K562 (cell line): Measurements from ENCODE around the gene NTNG1. TPM values are rescaled to one million over a fixed set of nuclear protein-coding genes. Genes with fewer than 3 reads are reported as not detected.

ENCODE experiments used
- ATAC-seq: fragments of 200-7000 bp; cut with Tn5 transposase; 3 replicates; pipeline ENCODE4 v1.9.1; 2020; ENCODE audit warnings: moderate library complexity
- BruUV-seq: library from RNA; stranded (reverse); fragments of 400-500 nt; replicated peaks from 2 replicates; lab custom pipeline; 2021; lab: Mats Ljungman, UMichigan
- CTCF ChIA-PET: fragments of 300-600 bp; formaldehyde crosslinking; extraction: SDS; loops from one replicate; lab custom pipeline; 2021; ENCODE audit warnings: low intra/inter-chr PET ratio; lab: Yijun Ruan, JAX
- POLR2A ChIA-PET: fragments of 300-600, 350-650 bp; sonication (Branson Sonifier 250); formaldehyde crosslinking; extraction: SDS; loops from one replicate; lab custom pipeline; 2021; ENCODE audit warnings: antibody characterized with exemption, inconsistent platforms; lab: Yijun Ruan, JAX
- DNase-seq, 4 experiments: peaks; one replicate each; pipeline versions ENCODE4 v3.0.0 to v3.0.0-alpha.2; 2011 to 2018; ENCODE audit warnings: low spot score in 3 of 4, mixed read lengths in 3 of 4; ENCODE audit errors: extremely low read depth in 1 of 4
- FAIRE-seq: peaks from 2 replicates; lab custom pipeline; 2011; peaks lifted over from hg19 to GRCh38; lab: Jason Lieb, UNC
- H2AFZ ChIP-seq: 2 replicates; pipeline ENCODE4 v1.6.0; 2011; ENCODE audit warnings: low read depth, low read length, control low read depth, inconsistent platforms
- H3K27ac ChIP-seq: fragments of 200-600 bp; 3 replicates; pipeline ENCODE4 v1.8.0; 2011; ENCODE audit warnings: low read depth, mild to moderate bottlenecking, control low read depth, inconsistent platforms, low read length, moderate library complexity, mixed read lengths; ENCODE audit errors: extremely low read depth
- H3K27me3 ChIP-seq, 2 experiments: fragments of 300-600 bp in 1 of 2; 2 replicates in 1 of 2; 3 replicates in 1 of 2; pipeline versions ENCODE4 v1.6.0 to v1.8.0; 2011; ENCODE audit warnings: inconsistent platforms in 2 of 2, low read length in 2 of 2, mild to moderate bottlenecking in 1 of 2, mixed read lengths in 1 of 2, moderate library complexity in 1 of 2; ENCODE audit not compliant: control insufficient read depth in 2 of 2, insufficient read depth in 2 of 2
- H3K36me3 ChIP-seq: fragments of 300-600 bp; 3 replicates; pipeline ENCODE4 v1.8.0; 2011; ENCODE audit warnings: mild to moderate bottlenecking, low read length, inconsistent platforms; ENCODE audit not compliant: control insufficient read depth, insufficient read depth
- H3K4me1 ChIP-seq, 2 experiments: fragments of 200-600 bp in 1 of 2; replicated peaks in 1 of 2; 2 replicates in 1 of 2; 3 replicates in 1 of 2; pipeline versions ENCODE4 v1.5.1 to v1.8.0; 2011; ENCODE audit warnings: inconsistent platforms in 2 of 2, low read length in 2 of 2, mild to moderate bottlenecking in 1 of 2, mixed read lengths in 1 of 2, moderate library complexity in 1 of 2; ENCODE audit not compliant: control insufficient read depth in 2 of 2, insufficient read depth in 2 of 2
- H3K4me2 ChIP-seq: 2 replicates; pipeline ENCODE4 v1.6.1; 2011; ENCODE audit warnings: low read length, control low read depth, inconsistent platforms, mixed read lengths; ENCODE audit not compliant: insufficient read depth
- H3K4me3 ChIP-seq: fragments of 200-600 bp; sonication (generic), shearing (Covaris generic); 2 replicates; pipeline ENCODE4 v1.5.1; 2016; ENCODE audit warnings: control low read depth, inconsistent platforms
- H3K79me2 ChIP-seq: fragments of 200-600 bp; 3 replicates; pipeline ENCODE4 v1.8.0; 2011; ENCODE audit warnings: low read length, inconsistent platforms; ENCODE audit not compliant: control insufficient read depth, insufficient read depth
- H3K9ac ChIP-seq, 2 experiments: 2 replicates each; pipeline versions ENCODE4 v1.6.0 to v1.6.1; 2011; ENCODE audit warnings: low read depth in 2 of 2, low read length in 2 of 2, control low read depth in 1 of 2, inconsistent platforms in 1 of 2, mild to moderate bottlenecking in 1 of 2, mixed read lengths in 1 of 2; ENCODE audit not compliant: insufficient read depth in 1 of 2
- H3K9me1 ChIP-seq: one replicate; pipeline ENCODE4 v1.6.0; 2011; ENCODE audit warnings: inconsistent platforms, mild to moderate bottlenecking, low read length, moderate library complexity; ENCODE audit not compliant: control insufficient read depth, insufficient read depth
- H3K9me3 ChIP-seq: replicated peaks from 2 replicates; pipeline ENCODE4 v1.5.1; 2011; ENCODE audit warnings: low read depth, low read length, inconsistent platforms; ENCODE audit not compliant: control insufficient read depth, insufficient read depth
- H4K20me1 ChIP-seq: replicated peaks from 2 replicates; pipeline ENCODE4 v1.6.1; 2011; ENCODE audit warnings: low read length, inconsistent platforms, mixed read lengths; ENCODE audit not compliant: control insufficient read depth, insufficient read depth
- CBX8 ChIP-seq: fragments of 200-600 bp; sonication (generic); IDR thresholded peaks from 2 replicates; pipeline ENCODE4 v1.6.1; 2012; ENCODE audit warnings: borderline replicate concordance, mixed run types, low read depth, mild to moderate bottlenecking, moderate library complexity, mixed read lengths, low read length, control low read depth, inconsistent platforms; ENCODE audit not compliant: poor library complexity, severe bottlenecking; ENCODE audit errors: extremely low read depth
- CHD4 ChIP-seq: fragments of 200-600 bp; sonication (generic); IDR thresholded peaks from 3 replicates; pipeline ENCODE4 v1.6.1; 2012; ENCODE audit warnings: low read depth, mild to moderate bottlenecking, mixed read lengths, low read length, inconsistent platforms; ENCODE audit not compliant: insufficient read depth, insufficient replicate concordance, poor library complexity, severe bottlenecking
- DDX20 ChIP-seq: fragments of 450-650 bp; IDR thresholded peaks from 2 replicates; pipeline ENCODE4 v1.6.1; 2016; ENCODE audit warnings: missing genetic modification characterization, low read depth, mild to moderate bottlenecking, missing compliant biosample characterization, moderate library complexity
- GTF2F1 ChIP-seq: IDR thresholded peaks from 2 replicates; pipeline ENCODE4 v1.6.1; 2011; ENCODE audit warnings: low read depth, low read length, improper control_type of control experiment
- MED1 ChIP-seq: sonication (generic); formaldehyde crosslinking; IDR thresholded peaks from 2 replicates; pipeline ENCODE4 v1.8.1; 2023; ENCODE audit warnings: missing genetic modification reagents, borderline replicate concordance
- MEF2D ChIP-seq: conservative IDR thresholded peaks from 2 replicates; pipeline ENCODE4 v1.6.1; 2016; ENCODE audit warnings: low read depth, missing genetic modification characterization, missing compliant biosample characterization
- RBM39 ChIP-seq: fragments of 200-400 bp; formaldehyde crosslinking; optimal IDR thresholded peaks from 2 replicates; pipeline ENCODE3; 2018; ENCODE audit warnings: low read depth, low read length
- RFX7 ChIP-seq: fragments of 250-450 bp; sonication (Bioruptor Pico); IDR thresholded peaks from 2 replicates; pipeline ENCODE4 v1.5.1; 2021; ENCODE audit warnings: mild to moderate bottlenecking
- SETDB1 ChIP-seq: IDR thresholded peaks from one replicate; pipeline ENCODE4 v1.6.1; 2012; ENCODE audit warnings: low read length, control low read depth, inconsistent platforms
- SNIP1 ChIP-seq: fragments of 450-650 bp; IDR thresholded peaks from 2 replicates; pipeline ENCODE4 v1.7.1; 2017; ENCODE audit warnings: low read depth, mild to moderate bottlenecking
- TRIM28 ChIP-seq: fragments of 450-650 bp; IDR thresholded peaks from 2 replicates; pipeline ENCODE4 v1.6.1; 2017
- ZNF175 ChIP-seq: fragments of 200-800 bp; sonication (Bioruptor generic); IDR thresholded peaks from 2 replicates; pipeline ENCODE4 v1.6.1; 2016; ENCODE audit warnings: low read depth, mild to moderate bottlenecking, missing genetic modification characterization, missing compliant biosample characterization
- ZNF24 ChIP-seq: fragments of 450-650 bp; IDR thresholded peaks from 2 replicates; pipeline ENCODE4 v1.6.1; 2016
- ZNF551 ChIP-seq: fragments of 250-450 bp; sonication (Bioruptor Pico); IDR thresholded peaks from 2 replicates; pipeline ENCODE4 v1.5.0; 2021; ENCODE audit warnings: mild to moderate bottlenecking, moderate library complexity
- ZNF561 ChIP-seq: fragments of 450-650 bp; formaldehyde crosslinking; conservative IDR thresholded peaks from 2 replicates; pipeline ENCODE4 v1.4.0; 2020; ENCODE audit warnings: mild to moderate bottlenecking, moderate library complexity
- ZNF79 ChIP-seq: fragments of 250-450 bp; sonication (Bioruptor Pico); IDR thresholded peaks from 2 replicates; pipeline ENCODE4 v1.4.0; 2020; ENCODE audit warnings: low read depth, mild to moderate bottlenecking, moderate library complexity
- ZNF830 ChIP-seq: fragments of 250-450 bp; sonication (Bioruptor Pico); IDR thresholded peaks from 2 replicates; pipeline ENCODE4 v1.5.0; 2021; ENCODE audit warnings: mild to moderate bottlenecking
- WGBS: fragments of 100-300 bp; shearing (Covaris generic); methylation state at CpG from one replicate; pipeline ENCODE4 v1.1.6; 2016; ENCODE audit warnings: low coverage, mixed read lengths; ENCODE audit not compliant: insufficient coverage; ENCODE audit errors: missing lambda C conversion rate; 5-methylcytosine and 5-hydroxymethylcytosine counted together
- in situ Hi-C: fragments of 300-500 bp; cut with MboI; formaldehyde crosslinking; loops from 4 replicates; pipeline ENCODE4 v1.15.0; 2018; ENCODE audit warnings: inconsistent platforms, mixed read lengths
- intact Hi-C: fragments of 100-400 bp; cut with micrococcal nuclease; formaldehyde crosslinking; loops from 2 replicates; pipeline ENCODE4 v1.14.2; 2022
- polyA plus RNA-seq, 8 experiments: library from polyadenylated mRNA; depleted of rRNA in 4 of 8; stranded (reverse) in 5 of 8; unstranded in 3 of 8; fragments of >200 nt; fragmentation: Nextera tagmentation in 2 of 8; fragmentation: Illumina TruSeq in 1 of 8; extraction: Ambion mirVana in 2 of 8; extraction: Trizol in 1 of 8; gene quantifications; 2 replicates each; pipeline versions ENCODE4 v1.2.1 to v1.2.3, GENCODE V29; 2011 to 2014; ENCODE audit warnings: inconsistent platforms in 1 of 8, missing spikeins in 1 of 8
- total RNA-seq, 7 experiments: library from RNA; depleted of rRNA in 6 of 7; stranded (reverse); fragments of >200 nt in 6 of 7; fragmentation: Illumina TruSeq in 2 of 7; extraction: Trizol in 2 of 7; gene quantifications; 2 replicates each; pipeline versions ENCODE4 v1.2.1 to v1.2.3, GENCODE V29; 2011 to 2021; ENCODE audit warnings: low replicate concordance in 1 of 7

Gene NTNG1
- total and polyA plus RNA-seq, 9 of the 15 experiments (the other 6 are each of a cell fraction or from before 2014, with no cell fraction given): not detected

GRCh38 chr1:107459204-107459904, 318.5 kb downstream of the NTNG1 start:
- CTCF ChIA-PET: no interaction called here

More at GRCh38 chr1:107459204-107459904, 318.5 kb downstream of the NTNG1 start:
- H3K4me3 ChIP-seq: no peak overlapping the region
- H3K36me3 ChIP-seq: no peaks in the 10 kb centered on the region
- no peak overlapping the region for H3K9ac ChIP-seq
- BruUV-seq: no TSS peak
- 2% methylated on average over 4 of the region's 4 CpGs for WGBS
- no peaks in the 10 kb centered on the region for H3K9me3 ChIP-seq
- in situ Hi-C loops: no loop called here
- no peaks in the 10 kb centered on the region for H3K27me3 ChIP-seq
- no peaks in the 10 kb centered on the region for H3K79me2 ChIP-seq
- H4K20me1 ChIP-seq: no peaks in the 10 kb centered on the region
- no peak overlapping the region for H2AFZ ChIP-seq
- H3K4me2 ChIP-seq: no peak overlapping the region
- no peak for FAIRE-seq
- POLR2A ChIA-PET: no interaction called here
- intact Hi-C loops: no loop called here
- TF ChIP-seq CHD4: no peak
- no peak for TF ChIP-seq CBX8
- TF ChIP-seq MED1 (CRISPR knock-in tag): no peak
- TF ChIP-seq RBM39: no peak
- TF ChIP-seq ZNF561 (CRISPR knock-in tag): no peak
- no peak for TF ChIP-seq DDX20 (tag)
- TF ChIP-seq SNIP1: no peak
- no peak for TF ChIP-seq MEF2D (tag)
- no peak for TF ChIP-seq TRIM28
- TF ChIP-seq ZNF551 (CRISPR knock-in tag): no peak
- no peak for TF ChIP-seq ZNF24
- TF ChIP-seq ZNF830 (CRISPR knock-in tag): no peak
- TF ChIP-seq ZNF79 (CRISPR knock-in tag): no peak
- no peak for TF ChIP-seq GTF2F1
- TF ChIP-seq SETDB1: no peak
- TF ChIP-seq RFX7 (CRISPR knock-in tag): no peak
- TF ChIP-seq ZNF175 (CRISPR knock-in tag): no peak
- ATAC-seq: no peak
- H3K4me1 ChIP-seq: no peaks in the 10 kb centered on the region
- DNase-seq: no peak
- H3K27ac ChIP-seq: no peak overlapping the region
- H3K9me1 ChIP-seq: no peaks in the 10 kb centered on the region
